Fibroblast of lung (primary cell): ENCODE data around the gene RGS5.

Experiments
- EZH2 ChIP-seq: IDR thresholded peaks from 2 replicates; pipeline ENCODE4 v1.5.1; 2012; ENCODE audit warnings: low read length, control low read depth, mild to moderate bottlenecking; ENCODE audit errors: missing control alignments
- TF ChIP-seq, protein P1 (sequence below), 2 donors: IDR thresholded peaks in 1 of 2; conservative IDR thresholded peaks in 1 of 2; 1 replicate in 1 of 2; 2 replicates in 1 of 2; pipeline ENCODE4 v1.5.1; 2011 to 2012; ENCODE audit warnings: low read length in 2 of 2, control low read depth in 1 of 2, inconsistent platforms in 1 of 2, low read depth in 1 of 2, mild to moderate bottlenecking in 1 of 2

DNA sequence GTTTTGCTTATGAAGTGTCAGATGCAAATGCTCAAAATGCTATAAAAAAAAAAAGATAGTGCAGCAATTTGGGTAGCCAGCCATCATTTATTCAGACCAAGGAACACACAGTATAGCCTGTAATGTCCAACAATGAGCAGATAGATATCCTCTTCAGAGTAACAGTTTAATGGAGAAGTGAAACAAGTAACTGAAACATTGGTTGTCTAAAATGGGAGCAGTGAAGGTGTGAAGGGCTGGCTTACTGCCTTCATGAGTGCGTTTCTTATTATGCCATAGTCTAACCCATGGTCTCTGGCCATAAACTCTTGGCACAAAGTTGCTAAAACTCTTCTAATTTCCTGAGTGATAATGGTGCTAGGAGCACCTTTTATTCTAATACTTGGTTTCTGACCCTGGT, 11.4 kb downstream of the RGS5 start:
- TF ChIP-seq, protein P1, sequence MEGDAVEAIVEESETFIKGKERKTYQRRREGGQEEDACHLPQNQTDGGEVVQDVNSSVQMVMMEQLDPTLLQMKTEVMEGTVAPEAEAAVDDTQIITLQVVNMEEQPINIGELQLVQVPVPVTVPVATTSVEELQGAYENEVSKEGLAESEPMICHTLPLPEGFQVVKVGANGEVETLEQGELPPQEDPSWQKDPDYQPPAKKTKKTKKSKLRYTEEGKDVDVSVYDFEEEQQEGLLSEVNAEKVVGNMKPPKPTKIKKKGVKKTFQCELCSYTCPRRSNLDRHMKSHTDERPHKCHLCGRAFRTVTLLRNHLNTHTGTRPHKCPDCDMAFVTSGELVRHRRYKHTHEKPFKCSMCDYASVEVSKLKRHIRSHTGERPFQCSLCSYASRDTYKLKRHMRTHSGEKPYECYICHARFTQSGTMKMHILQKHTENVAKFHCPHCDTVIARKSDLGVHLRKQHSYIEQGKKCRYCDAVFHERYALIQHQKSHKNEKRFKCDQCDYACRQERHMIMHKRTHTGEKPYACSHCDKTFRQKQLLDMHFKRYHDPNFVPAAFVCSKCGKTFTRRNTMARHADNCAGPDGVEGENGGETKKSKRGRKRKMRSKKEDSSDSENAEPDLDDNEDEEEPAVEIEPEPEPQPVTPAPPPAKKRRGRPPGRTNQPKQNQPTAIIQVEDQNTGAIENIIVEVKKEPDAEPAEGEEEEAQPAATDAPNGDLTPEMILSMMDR (conservative IDR thresholded peaks at IDR 0.05 in 1 of 2, IDR thresholded peaks at IDR 0.05 in 1 of 2; ENCODE audit: low read depth in 1 of 2, low read length in 2 of 2) = no peak
- no peak for TF ChIP-seq EZH2
